Inflammatory macrophage (primary cell): Measurements from ENCODE around the gene TRA2A.
A peak's percentile ranks its signal among the peaks of the same experiment; 100 is the strongest.
"Not testable (repeated sequence)": the region's sequence is repeated elsewhere in the genome, so short reads cannot be mapped to it uniquely, and the experiment has no call there.

Source experiments
- DNase-seq, 2 donors: peaks; one replicate each; pipeline ENCODE4 v3.0.0-alpha.2; 2020 to 2022

Gene TRA2A

GRCh38 chr7:23491502-23491901 is 40.3 kb downstream of the TRA2A start:
- DNase-seq: no peak

- DNase-seq: no peak
Measured at GRCh38 chr7:23490357-23491135, 41.2 kb downstream of the TRA2A start.

GRCh38 chr7:23488714-23489113 is 43.1 kb downstream of the TRA2A start:
- not testable (repeated sequence) for DNase-seq

- no peak for DNase-seq
Measured at GRCh38 chr7:23487670-23488069, 44.1 kb downstream of the TRA2A start.

GRCh38 chr7:23486002-23486773 is 45.6 kb downstream of the TRA2A start:
- no peak for DNase-seq

- DNase-seq: no peak
Measured at GRCh38 chr7:23482686-23483085, 49.1 kb downstream of the TRA2A start.

- no peak for DNase-seq
Measured at GRCh38 chr7:23477962-23478866, 53.6 kb downstream of the TRA2A start.

GRCh38 chr7:23477157-23477499 is 54.7 kb downstream of the TRA2A start:
- no peak for DNase-seq

GRCh38 chr7:23476286-23477156 is 55.3 kb downstream of the TRA2A start:
- DNase-seq: no peak

- DNase-seq: no peak
Measured at GRCh38 chr7:23475576-23475839, 56.3 kb downstream of the TRA2A start.

GRCh38 chr7:23474829-23475575 is 56.8 kb downstream of the TRA2A start:
- DNase-seq: no peak

- DNase-seq: peak; percentile 91
Measured at GRCh38 chr7:23474094-23474828, 57.5 kb downstream of the TRA2A start.

GRCh38 chr7:23473844-23474093 is 58.0 kb downstream of the TRA2A start:
- DNase-seq: no peak

GRCh38 chr7:23472956-23473843 is 58.6 kb downstream of the TRA2A start:
- no peak for DNase-seq

- no peak for DNase-seq
Measured at GRCh38 chr7:23472556-23472955, 59.2 kb downstream of the TRA2A start.

GRCh38 chr7:23472046-23472445 is 59.7 kb downstream of the TRA2A start:
- no peak for DNase-seq

GRCh38 chr7:23471106-23471859 is 60.5 kb downstream of the TRA2A start:
- DNase-seq: no peak

GRCh38 chr7:23470330-23471105 is 61.3 kb downstream of the TRA2A start, which contains the start of gene IGF2BP3:
TSS of gene IGF2BP3 (minus strand) at chr7:23470491. CDS start at chr7:23470110, 381 bp downstream.
- DNase-seq: peak in 1 of 2 donors; percentile 15

- DNase-seq: no peak
Measured at GRCh38 chr7:23469961-23470250, 61.9 kb downstream of the TRA2A start.
